ENCODE results near the gene CSNK1D. TPM values are rescaled to one million over a fixed set of nuclear protein-coding genes. Genes with fewer than 3 reads are reported as not detected.

The CSNK1D gene
- total and polyA plus RNA-seq, 2 donors (not counting 1 experiment from before 2014, with no cell fraction given), result 196 to 241 TPM

DNA sequence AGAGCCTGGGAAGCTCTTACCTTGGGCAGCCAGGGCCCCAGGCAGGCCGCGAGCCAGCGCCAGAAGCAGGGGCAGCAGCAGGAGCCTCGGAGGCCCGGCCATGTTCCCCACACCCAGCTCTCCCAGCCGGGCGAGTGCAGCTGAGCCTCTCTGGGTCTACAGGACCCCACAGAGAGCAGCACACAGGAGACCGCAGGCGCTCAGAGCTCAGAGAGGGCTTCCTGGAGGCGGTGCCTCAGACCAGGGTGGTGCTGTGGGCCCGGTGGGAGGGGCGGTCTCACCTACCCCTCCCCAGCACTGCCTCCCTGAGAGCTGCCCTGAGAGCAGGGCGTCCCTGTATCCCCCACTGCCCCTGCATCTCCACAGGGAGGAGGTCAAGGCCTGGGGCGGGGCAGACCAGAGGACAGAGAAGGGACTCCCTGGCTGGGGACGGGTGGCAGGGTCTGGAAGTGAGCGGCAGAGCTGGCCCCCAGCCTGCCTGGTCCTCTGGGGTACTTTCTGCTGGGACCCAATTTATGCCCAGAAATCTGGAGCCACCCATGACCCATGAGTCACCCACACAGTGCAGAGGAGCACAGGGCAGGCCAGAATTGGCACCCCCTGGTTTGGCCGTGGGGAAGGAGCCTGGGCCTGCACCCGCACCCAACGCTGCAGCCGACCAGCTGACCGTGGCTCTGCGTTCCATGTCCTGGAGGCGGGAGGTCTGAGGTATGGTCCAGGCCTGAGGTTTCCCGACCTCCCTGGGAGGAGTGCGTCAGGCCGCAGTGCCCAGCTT is 44.1 kb upstream of the CSNK1D start, which contains the start of gene CD7:
Gene CD7 (minus strand): TSS at position 215 of the 775 bp plus-strand sequence. CDS start 113 bp downstream, at position 102.
- intact Hi-C loops (cut with micrococcal nuclease), result no loop called here
- peaks cover 26 to 33% of the 10 kb centered on the region in 2 donors for H3K4me1 ChIP-seq (ENCODE audit: control insufficient read depth in 2 of 2, insufficient read depth in 2 of 2, low read length in 2 of 2)
- POLR2A ChIA-PET, result no interaction called here

More for the DNA sequence above, 44.1 kb upstream of the CSNK1D start, which contains the start of gene CD7:
- WGBS (ENCODE audit: insufficient coverage), result 92% methylated on average over 25 of the region's 26 CpGs
- H3K4me1 Mint-ChIP-seq, result peaks cover 18% of the 10 kb centered on the region
- no peak within 1 kb of the TSS for H3K27ac Mint-ChIP-seq
- no peaks in the 10 kb centered on the region for H3K79me2 ChIP-seq (ENCODE audit: control insufficient read depth, insufficient read depth, low read length)
- peaks cover 16% of the 10 kb centered on the region for H3K27me3 Mint-ChIP-seq
- no peaks in the 10 kb centered on the region for H3K9me3 Mint-ChIP-seq (ENCODE audit: insufficient read depth)
- no peak within 1 kb of the TSS for H3K4me3 ChIP-seq (ENCODE audit: control extremely low read depth in 1 of 5, extremely low read depth in 1 of 5, insufficient read depth in 1 of 5, low read depth in 2 of 5, low read length in 4 of 5)
- no peak for TF ChIP-seq EZH2 (IDR thresholded peaks at IDR 0.05; ENCODE audit: borderline replicate concordance, insufficient read depth, low read depth, low read length, poor library complexity, severe bottlenecking)
- TF ChIP-seq, protein P1, sequence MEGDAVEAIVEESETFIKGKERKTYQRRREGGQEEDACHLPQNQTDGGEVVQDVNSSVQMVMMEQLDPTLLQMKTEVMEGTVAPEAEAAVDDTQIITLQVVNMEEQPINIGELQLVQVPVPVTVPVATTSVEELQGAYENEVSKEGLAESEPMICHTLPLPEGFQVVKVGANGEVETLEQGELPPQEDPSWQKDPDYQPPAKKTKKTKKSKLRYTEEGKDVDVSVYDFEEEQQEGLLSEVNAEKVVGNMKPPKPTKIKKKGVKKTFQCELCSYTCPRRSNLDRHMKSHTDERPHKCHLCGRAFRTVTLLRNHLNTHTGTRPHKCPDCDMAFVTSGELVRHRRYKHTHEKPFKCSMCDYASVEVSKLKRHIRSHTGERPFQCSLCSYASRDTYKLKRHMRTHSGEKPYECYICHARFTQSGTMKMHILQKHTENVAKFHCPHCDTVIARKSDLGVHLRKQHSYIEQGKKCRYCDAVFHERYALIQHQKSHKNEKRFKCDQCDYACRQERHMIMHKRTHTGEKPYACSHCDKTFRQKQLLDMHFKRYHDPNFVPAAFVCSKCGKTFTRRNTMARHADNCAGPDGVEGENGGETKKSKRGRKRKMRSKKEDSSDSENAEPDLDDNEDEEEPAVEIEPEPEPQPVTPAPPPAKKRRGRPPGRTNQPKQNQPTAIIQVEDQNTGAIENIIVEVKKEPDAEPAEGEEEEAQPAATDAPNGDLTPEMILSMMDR (IDR thresholded peaks at IDR 0.05), result no peak
- CTCF ChIA-PET, result interaction anchor here (0.9 to 2.2 kb wide), 5 partner anchors 17 to 112 kb away, joined by 3 to 8 read pairs (median 5); no protein-coding TSS in a partner anchor
- no peak within 1 kb of the TSS for H3K9ac ChIP-seq (ENCODE audit: low read length)
- peaks cover 0 to 29% (median 0%) of the 10 kb centered on the region in 3 donors for H3K9me3 ChIP-seq (ENCODE audit: control extremely low read depth in 1 of 3, control insufficient read depth in 2 of 3, insufficient read depth in 1 of 3, low read length in 2 of 3)
- H4K20me1 ChIP-seq (ENCODE audit: control insufficient read depth, insufficient read depth, low read length, poor library complexity, severe bottlenecking), result no peaks in the 10 kb centered on the region
- no peak within 1 kb of the TSS for H2AFZ ChIP-seq (ENCODE audit: insufficient read depth, low read depth, low read length, poor library complexity, severe bottlenecking)
- ATAC-seq (ENCODE audit: low read depth) (no peak), DNase-seq (no peak)
- H3K4me2 ChIP-seq (replicated peaks; ENCODE audit: low read depth, low read length, poor library complexity, severe bottlenecking), result no peak within 1 kb of the TSS
- no peak within 1 kb of the TSS for H3K4me3 Mint-ChIP-seq
- H3K27me3 ChIP-seq (replicated peaks in 1 of 4; ENCODE audit: control extremely low read depth in 1 of 4, control insufficient read depth in 3 of 4, insufficient read depth in 4 of 4, low read length in 3 of 4), result peaks cover 0 to 36% (median 13%) of the 10 kb centered on the region in 4 experiments
- no peaks in the 10 kb centered on the region for H3K36me3 ChIP-seq (replicated peaks in 1 of 2; ENCODE audit: control extremely low read depth in 1 of 2, control insufficient read depth in 1 of 2, extremely low read depth in 1 of 2, insufficient read depth in 2 of 2, low read length in 1 of 2)
- no peak within 1 kb of the TSS for H3K27ac ChIP-seq (ENCODE audit: low read length in 2 of 2)

Data from B cell (primary cell).